OCI-M1 (cell line): ENCODE results near the gene CUL3.

ENCODE experiments used
- DNase-seq: peaks from one replicate; lab custom pipeline; 2025; lab: John Stamatoyannopoulos, UW

CUL3 gene

GRCh38 chr2:224580248-224580647 is 4.9 kb downstream of the CUL3 start:
- DNase-seq, result no peak

GRCh38 chr2:224579411-224579810 is 5.8 kb downstream of the CUL3 start:
- peak; percentile 27 for DNase-seq

GRCh38 chr2:224577541-224577940 is 7.6 kb downstream of the CUL3 start:
- DNase-seq, result no peak

- DNase-seq, result no peak
Measured at GRCh38 chr2:224576088-224576715, 9.0 kb downstream of the CUL3 start.

GRCh38 chr2:224574423-224575084 is 10.6 kb downstream of the CUL3 start:
- peak; percentile 14 for DNase-seq

- no peak for DNase-seq
Measured at GRCh38 chr2:224573724-224574123, 11.4 kb downstream of the CUL3 start.

- no peak for DNase-seq
Measured at GRCh38 chr2:224572338-224572737, 12.8 kb downstream of the CUL3 start.

GRCh38 chr2:224570328-224570993 is 14.7 kb downstream of the CUL3 start:
- DNase-seq, result peak; percentile 12

GRCh38 chr2:224569654-224570053 is 15.5 kb downstream of the CUL3 start:
- DNase-seq, result no peak

- DNase-seq, result no peak
Measured at GRCh38 chr2:224565452-224566035, 19.6 kb downstream of the CUL3 start.

- DNase-seq, result no peak
Measured at GRCh38 chr2:224563537-224563936, 21.6 kb downstream of the CUL3 start.

- DNase-seq, result no peak
Measured at GRCh38 chr2:224562831-224563230, 22.3 kb downstream of the CUL3 start.

- peak; percentile 19 for DNase-seq
Measured at GRCh38 chr2:224561234-224562005, 23.7 kb downstream of the CUL3 start.

GRCh38 chr2:224560549-224560948 is 24.6 kb downstream of the CUL3 start:
- DNase-seq, result no peak

- DNase-seq, result no peak
Measured at GRCh38 chr2:224557610-224558009, 27.6 kb downstream of the CUL3 start.

- no peak for DNase-seq
Measured at GRCh38 chr2:224556381-224556780, 28.8 kb downstream of the CUL3 start.

GRCh38 chr2:224555823-224556366 is 29.3 kb downstream of the CUL3 start:
- DNase-seq, result no peak

- no peak for DNase-seq
Measured at GRCh38 chr2:224552771-224553170, 32.4 kb downstream of the CUL3 start.

- DNase-seq, result no peak
Measured at GRCh38 chr2:224551693-224552092, 33.5 kb downstream of the CUL3 start.

GRCh38 chr2:224546926-224547325 is 38.2 kb downstream of the CUL3 start:
- DNase-seq, result no peak

- peak; percentile 64 for DNase-seq
Measured at GRCh38 chr2:224545884-224546644, 39.1 kb downstream of the CUL3 start.
